HG03521 (cell line): ENCODE data around the gene ZFYVE1.

Experiments
- ATAC-seq: cut with Tn5 transposase; IDR thresholded peaks from one replicate; pipeline ENCODE4 v1.9.1; 2021; ENCODE audit warnings: mild to moderate bottlenecking, moderate library complexity; ENCODE audit not compliant: unreplicated experiment

The ZFYVE1 gene

GRCh38 chr14:72924337-72924736 is 102.6 kb downstream of the ZFYVE1 start:
- no peak for ATAC-seq

GRCh38 chr14:72921396-72921795 is 105.5 kb downstream of the ZFYVE1 start:
- ATAC-seq = no peak

GRCh38 chr14:72920008-72920407 is 106.9 kb downstream of the ZFYVE1 start:
- ATAC-seq = no peak
